ENCODE results near the gene PERM1. TPM values are rescaled to one million over a fixed set of nuclear protein-coding genes. Genes with fewer than 3 reads are reported as not detected.
A peak's percentile ranks its signal among the peaks of the same experiment; 100 is the strongest.
"Not testable (repeated sequence)": the region's sequence is repeated elsewhere in the genome, so short reads cannot be mapped to it uniquely, and the experiment has no call there.

The PERM1 gene
- total RNA-seq, 1 donor from 2014 or later: not detected

- Histone ChIP-seq H3K36me3 (ENCODE audit: control insufficient read depth, insufficient read depth, low read length) (no peaks in the 10 kb centered on the region), H3K4me3 (ENCODE audit: low read depth, low read length) (no peak overlapping the region), H3K27me3 (ENCODE audit: control insufficient read depth, insufficient read depth, low read length) (peaks cover 13% of the 10 kb centered on the region)
- DNase-seq (ENCODE audit: low read depth) (no peak), FAIRE-seq (peak; percentile 13)
- TF ChIP-seq CTCF (IDR thresholded peaks at IDR 0.05; ENCODE audit: insufficient read depth, low read length, severe bottlenecking): no peak
Observed at GRCh38 chr1:979744-980072, 2.2 kb downstream of the PERM1 start.

GRCh38 chr1:978835-979743 lies 2.8 kb downstream of the PERM1 start:
- DNase-seq (ENCODE audit: low read depth) (no peak), FAIRE-seq (no peak)
- TF ChIP-seq CTCF (IDR thresholded peaks at IDR 0.05; ENCODE audit: insufficient read depth, low read length, severe bottlenecking): no peak
- H3K36me3 ChIP-seq (ENCODE audit: control insufficient read depth, insufficient read depth, low read length): peaks cover 2% of the 10 kb centered on the region
- H3K4me3 ChIP-seq (ENCODE audit: low read depth, low read length): no peak overlapping the region
- H3K27me3 ChIP-seq (ENCODE audit: control insufficient read depth, insufficient read depth, low read length): peaks cover 13% of the 10 kb centered on the region

GRCh38 chr1:978069-978834 lies 3.6 kb downstream of the PERM1 start:
- Histone ChIP-seq H3K27me3 (ENCODE audit: control insufficient read depth, insufficient read depth, low read length) (peaks cover 9% of the 10 kb centered on the region), H3K36me3 (ENCODE audit: control insufficient read depth, insufficient read depth, low read length) (peaks cover 4% of the 10 kb centered on the region), H3K4me3 (ENCODE audit: low read depth, low read length) (no peak overlapping the region)
- DNase-seq (ENCODE audit: low read depth): no peak
- FAIRE-seq: no peak
- TF ChIP-seq CTCF (IDR thresholded peaks at IDR 0.05; ENCODE audit: insufficient read depth, low read length, severe bottlenecking): no peak

GRCh38 chr1:976791-977190 lies 5.1 kb downstream of the PERM1 start:
- not testable (repeated sequence) for H3K36me3 ChIP-seq (ENCODE audit: control insufficient read depth, insufficient read depth, low read length); H3K27me3 ChIP-seq (ENCODE audit: control insufficient read depth, insufficient read depth, low read length); FAIRE-seq

GRCh38 chr1:975896-976683 lies 5.8 kb downstream of the PERM1 start:
- peak; percentile 80 for TF ChIP-seq CTCF (IDR thresholded peaks at IDR 0.05; ENCODE audit: insufficient read depth, low read length, severe bottlenecking)
- FAIRE-seq (no peak), DNase-seq (ENCODE audit: low read depth) (peak; percentile 61)
- H3K4me3 ChIP-seq (ENCODE audit: low read depth, low read length): peak overlapping the region; percentile 21
- H3K36me3 ChIP-seq (ENCODE audit: control insufficient read depth, insufficient read depth, low read length): peaks cover 6% of the 10 kb centered on the region
- no peaks in the 10 kb centered on the region for H3K27me3 ChIP-seq (ENCODE audit: control insufficient read depth, insufficient read depth, low read length)

More at GRCh38 chr1:976791-977190, 5.1 kb downstream of the PERM1 start:
- DNase-seq (ENCODE audit: low read depth); H3K4me3 ChIP-seq (ENCODE audit: low read depth, low read length): not testable (repeated sequence)

GRCh38 chr1:975365-975764 lies 6.5 kb downstream of the PERM1 start:
- Histone ChIP-seq H3K27me3 (ENCODE audit: control insufficient read depth, insufficient read depth, low read length) (no peaks in the 10 kb centered on the region), H3K4me3 (ENCODE audit: low read depth, low read length) (no peak overlapping the region), H3K36me3 (ENCODE audit: control insufficient read depth, insufficient read depth, low read length) (peaks cover 8% of the 10 kb centered on the region)
- TF ChIP-seq CTCF (IDR thresholded peaks at IDR 0.05; ENCODE audit: insufficient read depth, low read length, severe bottlenecking): no peak
- FAIRE-seq (no peak), DNase-seq (ENCODE audit: low read depth) (no peak)

Measured in bronchial epithelial cell (primary cell).